Activated CD4-positive, CD25-positive, alpha-beta regulatory T cell treated with anti-CD3 and anti-CD28 coated beads, Interleukin-2, amount 50 U/mL, for 24 hours (primary cell): ENCODE results near the gene DPH6.
"Not testable (repeated sequence)": the region's sequence is repeated elsewhere in the genome, so short reads cannot be mapped to it uniquely, and the experiment has no call there.

Source experiments
- ATAC-seq, 2 donors: fragments of 150-1000 bp; cut with Tn5 transposase; one replicate each; pipeline ENCODE4 v1.10.0; 2021; ENCODE audit warnings: mild to moderate bottlenecking in 1 of 2, moderate library complexity in 1 of 2

Gene DPH6

DNA sequence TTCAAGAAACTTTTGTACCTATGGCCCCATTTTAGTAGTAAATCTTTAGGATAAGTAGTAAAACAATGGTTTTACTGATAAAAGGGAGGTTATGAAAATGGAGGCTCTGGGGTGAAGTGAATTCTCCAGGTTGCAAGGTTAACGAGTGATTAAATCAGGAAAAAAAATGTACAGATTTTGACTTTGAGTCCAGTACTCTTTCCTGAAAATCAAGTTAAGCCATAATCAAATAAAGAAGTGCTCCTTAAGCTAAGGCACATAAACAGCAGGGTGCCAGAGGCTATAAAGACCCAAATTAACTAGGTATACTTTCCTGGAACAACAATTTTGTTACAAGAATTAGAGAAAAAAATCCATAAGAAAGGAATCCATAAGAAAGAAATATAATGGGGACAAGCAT lies 114.7 kb downstream of the DPH6 start:
- no peak for ATAC-seq

GRCh38 chr15:35430301-35430700 lies 115.7 kb downstream of the DPH6 start:
- ATAC-seq: no peak

GRCh38 chr15:35427496-35427895 lies 118.5 kb downstream of the DPH6 start:
- ATAC-seq: no peak

- no peak for ATAC-seq
Measured at GRCh38 chr15:35427091-35427490, 118.9 kb downstream of the DPH6 start.

- ATAC-seq: no peak
Measured at GRCh38 chr15:35410775-35411174, 135.2 kb downstream of the DPH6 start.

DNA sequence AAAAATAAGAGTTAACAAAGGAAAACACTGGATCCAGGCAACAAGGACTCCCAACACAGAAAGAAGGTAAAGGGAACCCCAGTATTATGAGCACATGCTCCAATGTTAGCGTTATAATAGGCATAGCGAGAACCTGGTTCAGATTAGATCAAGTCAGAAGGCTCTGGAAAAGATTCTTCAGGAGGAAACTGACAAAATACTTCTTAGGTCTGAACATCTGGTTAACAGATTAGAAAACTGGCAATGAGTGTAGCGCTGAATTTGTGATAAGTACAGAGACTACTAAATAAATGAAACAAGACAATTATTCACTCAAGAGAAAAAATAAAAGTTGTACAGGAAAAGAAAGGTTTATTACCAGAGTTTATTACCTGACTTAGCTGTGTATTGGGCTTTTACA lies 146.1 kb downstream of the DPH6 start:
- ATAC-seq: no peak

DNA sequence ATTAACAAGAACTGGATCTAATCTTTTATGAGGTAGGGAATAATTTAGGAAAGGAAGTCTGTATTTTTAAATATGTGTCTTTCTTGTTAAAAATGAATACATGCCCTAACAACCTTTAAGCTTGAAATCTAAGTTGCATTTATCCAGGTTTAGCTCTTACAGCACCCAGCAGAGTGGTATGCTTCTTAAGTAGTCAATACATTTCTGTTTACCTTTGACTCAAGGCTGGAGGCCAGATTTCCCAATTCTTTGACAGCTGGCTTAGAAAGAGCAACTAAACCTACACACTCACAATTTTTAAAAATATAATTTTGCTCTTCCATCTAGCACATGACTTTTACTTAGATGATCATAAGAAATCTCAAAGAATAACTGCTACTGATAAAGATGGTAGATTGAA lies 148.9 kb downstream of the DPH6 start:
- ATAC-seq: no peak

- ATAC-seq: no peak
Measured at GRCh38 chr15:35394416-35394815, 151.5 kb downstream of the DPH6 start.

GRCh38 chr15:35393398-35393797 lies 152.6 kb downstream of the DPH6 start:
- ATAC-seq: no peak

- not testable (repeated sequence) for ATAC-seq
Measured at GRCh38 chr15:35391408-35391984, 154.5 kb downstream of the DPH6 start.

DNA sequence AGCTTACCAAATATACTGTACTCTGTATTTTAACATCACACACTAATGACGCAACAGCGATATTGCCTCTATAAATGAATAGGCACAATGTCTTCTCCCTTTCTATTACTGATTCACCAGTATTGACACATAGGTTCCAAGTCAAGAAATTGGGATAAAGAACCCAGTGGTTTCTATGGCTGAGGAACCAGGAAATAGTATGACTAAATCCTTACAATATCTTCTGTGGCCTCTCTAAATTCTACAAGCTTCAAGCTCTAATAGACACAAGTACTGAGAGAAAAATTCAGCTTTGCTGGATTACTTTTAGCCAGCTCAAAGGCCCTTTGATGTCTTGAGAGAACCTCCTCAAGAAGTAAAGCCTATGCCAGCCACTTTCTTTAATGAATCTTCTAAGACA lies 162.5 kb downstream of the DPH6 start:
- ATAC-seq: no peak

- ATAC-seq: no peak
Measured at GRCh38 chr15:35381328-35381727, 164.6 kb downstream of the DPH6 start.

GRCh38 chr15:35379972-35380371 lies 166.0 kb downstream of the DPH6 start:
- no peak for ATAC-seq

DNA sequence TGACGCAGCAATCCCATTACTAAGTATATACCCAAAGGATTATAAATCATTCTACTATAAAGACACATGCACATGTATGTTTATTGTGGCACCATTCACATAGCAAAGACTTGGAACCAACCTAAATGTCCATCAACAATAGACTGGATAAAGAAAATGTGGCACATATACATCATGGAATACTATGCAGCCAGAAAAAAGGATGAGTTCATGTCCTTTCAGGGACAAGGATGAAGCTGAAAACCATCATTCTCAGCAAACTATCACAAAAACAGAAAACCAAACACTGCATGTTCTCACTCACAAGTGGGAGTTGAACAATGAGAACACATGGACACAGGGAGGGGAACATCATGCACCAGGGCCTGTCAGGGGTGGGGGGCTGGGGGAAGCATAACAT lies 167.5 kb downstream of the DPH6 start:
- ATAC-seq: not testable (repeated sequence)

GRCh38 chr15:35376707-35377106 lies 169.3 kb downstream of the DPH6 start:
- ATAC-seq: no peak

- ATAC-seq: no peak
Measured at GRCh38 chr15:35374661-35375060, 171.3 kb downstream of the DPH6 start.

- ATAC-seq: no peak
Measured at GRCh38 chr15:35362195-35362829, 183.7 kb downstream of the DPH6 start.

- no peak for ATAC-seq
Measured at GRCh38 chr15:35358824-35359223, 187.1 kb downstream of the DPH6 start.

DNA sequence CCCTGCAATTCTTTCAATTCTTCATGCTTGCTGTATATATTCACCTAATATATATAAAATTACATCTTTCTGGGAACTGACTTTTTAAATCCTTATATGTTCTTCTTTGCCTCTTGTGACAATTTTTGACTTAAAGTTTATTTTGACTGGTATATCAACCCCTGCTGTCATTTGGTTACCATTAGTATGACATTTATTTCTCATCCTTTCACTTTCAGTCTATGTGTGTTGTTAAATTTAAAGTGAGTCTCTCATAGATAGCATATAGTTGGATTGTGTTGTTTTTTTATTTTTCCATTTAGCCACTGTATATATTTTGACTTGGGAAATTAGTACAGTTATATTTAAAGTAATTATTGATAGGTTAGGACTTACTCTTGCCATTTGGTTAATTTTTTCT lies 194.9 kb downstream of the DPH6 start:
- no peak for ATAC-seq

GRCh38 chr15:35349916-35350315 lies 196.0 kb downstream of the DPH6 start:
- no peak for ATAC-seq

DNA sequence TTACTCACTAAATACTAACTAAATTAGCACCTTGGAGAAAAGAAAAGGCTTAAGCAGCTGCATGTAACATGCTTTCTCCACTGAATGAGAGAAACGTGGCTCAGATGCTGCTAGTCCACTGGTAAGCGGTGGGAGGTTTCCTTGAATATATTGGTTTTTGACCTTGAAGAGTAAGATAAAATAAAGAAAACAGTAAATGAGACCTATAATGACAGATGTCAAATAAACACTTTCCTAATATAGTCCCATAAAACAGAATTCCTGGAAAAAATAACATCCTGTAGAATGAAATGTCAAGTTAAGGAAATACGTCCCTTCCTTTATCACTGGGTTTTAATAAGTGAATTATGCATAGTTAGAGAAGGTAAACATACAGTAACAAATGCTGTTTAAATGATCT lies 215.0 kb downstream of the DPH6 start:
- no peak for ATAC-seq

DNA sequence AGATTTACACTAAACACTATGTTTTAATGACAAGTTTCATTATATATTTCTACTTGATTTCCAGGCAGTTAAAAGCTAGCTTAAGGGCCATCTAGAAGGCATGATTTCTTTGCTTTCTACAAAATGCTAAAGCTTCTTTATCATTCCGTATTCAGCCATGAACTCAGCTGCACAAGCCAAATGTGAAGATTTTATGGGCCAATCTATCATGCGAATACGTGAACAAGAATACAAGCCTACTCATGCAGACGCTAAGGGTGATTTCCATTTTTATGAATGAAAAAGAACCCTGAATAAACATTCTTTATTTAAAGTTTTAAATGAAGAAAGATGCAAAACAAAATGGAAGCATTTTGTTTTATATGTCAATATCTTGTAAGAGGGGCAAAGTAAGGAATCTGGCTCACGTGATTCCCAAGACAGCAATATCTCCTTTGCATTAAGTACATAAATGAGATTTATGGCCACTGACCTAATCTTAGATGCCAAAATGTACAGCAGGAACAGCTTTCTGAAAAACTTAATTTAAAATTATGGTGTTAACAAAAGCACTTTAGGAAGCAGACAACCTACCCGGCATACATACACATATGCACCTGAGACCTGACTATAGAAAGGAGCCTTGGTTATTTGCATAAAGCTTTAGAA lies 215.8 kb downstream of the DPH6 start:
- no peak for ATAC-seq

GRCh38 chr15:35329521-35329961 lies 216.4 kb downstream of the DPH6 start:
- ATAC-seq: no peak

DNA sequence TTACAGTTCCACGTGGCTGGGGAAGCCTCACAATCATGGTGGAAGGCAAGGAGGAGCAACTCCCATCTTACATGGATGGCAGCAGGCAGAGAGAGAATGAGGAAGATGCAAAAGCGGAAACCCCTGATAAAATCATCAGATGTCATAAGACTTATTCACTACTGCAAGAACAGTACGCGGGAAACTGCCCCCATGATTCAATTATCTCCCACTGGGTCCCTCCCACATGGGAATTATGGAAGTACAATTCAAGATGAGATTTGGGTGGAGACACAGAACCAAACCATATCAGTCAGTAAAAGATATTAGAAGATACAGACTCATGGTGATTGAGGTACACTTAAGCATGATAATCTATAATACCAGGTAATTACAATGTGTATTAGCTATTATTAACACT lies 217.1 kb downstream of the DPH6 start:
- not testable (repeated sequence) for ATAC-seq
